BJ (cell line): ENCODE measurements around the gene KRTAP25-1. TPM values are rescaled to one million over a fixed set of nuclear protein-coding genes. Genes with fewer than 3 reads are reported as not detected.

Experiments used
- CTCF ChIA-PET: fragments of 350-600 bp; formaldehyde crosslinking; extraction: SDS; loops from one replicate; lab custom pipeline; 2021; ENCODE audit warnings: antibody characterized with exemption, inconsistent platforms; lab: Yijun Ruan, JAX
- POLR2A ChIA-PET: fragments of 300-600 bp; sonication (Branson Sonifier 250); formaldehyde crosslinking; extraction: SDS; loops from one replicate; lab custom pipeline; 2021; ENCODE audit warnings: antibody characterized with exemption; lab: Charles Lee
- DNase-seq: peaks from one replicate; pipeline ENCODE4 v3.0.0-alpha.2; 2011; ENCODE audit warnings: low read depth
- H3K27me3 ChIP-seq: 2 replicates; pipeline ENCODE4 v1.6.0; 2011; ENCODE audit warnings: low read length; ENCODE audit not compliant: control insufficient read depth, insufficient read depth
- H3K36me3 ChIP-seq: 2 replicates; pipeline ENCODE4 v1.5.1; 2011; ENCODE audit warnings: low read length; ENCODE audit not compliant: control insufficient read depth, insufficient read depth
- H3K4me3 ChIP-seq: 2 replicates; pipeline ENCODE4 v1.5.1; 2011; ENCODE audit warnings: low read depth, mild to moderate bottlenecking, control low read depth, low read length
- CTCF ChIP-seq: IDR thresholded peaks from 2 replicates; pipeline ENCODE4 v1.5.1; 2011; ENCODE audit warnings: low read depth, mild to moderate bottlenecking, control low read depth, inconsistent platforms, low read length, moderate library complexity; ENCODE audit not compliant: insufficient read depth
- polyA plus RNA-seq: library from polyadenylated mRNA; depleted of rRNA; stranded (reverse); fragments of >200 nt; gene quantifications from 2 replicates; pipeline ENCODE4 v1.2.3, GENCODE V29; 2011

Gene KRTAP25-1
- polyA plus RNA-seq, 1 experiment, result not detected

DNA sequence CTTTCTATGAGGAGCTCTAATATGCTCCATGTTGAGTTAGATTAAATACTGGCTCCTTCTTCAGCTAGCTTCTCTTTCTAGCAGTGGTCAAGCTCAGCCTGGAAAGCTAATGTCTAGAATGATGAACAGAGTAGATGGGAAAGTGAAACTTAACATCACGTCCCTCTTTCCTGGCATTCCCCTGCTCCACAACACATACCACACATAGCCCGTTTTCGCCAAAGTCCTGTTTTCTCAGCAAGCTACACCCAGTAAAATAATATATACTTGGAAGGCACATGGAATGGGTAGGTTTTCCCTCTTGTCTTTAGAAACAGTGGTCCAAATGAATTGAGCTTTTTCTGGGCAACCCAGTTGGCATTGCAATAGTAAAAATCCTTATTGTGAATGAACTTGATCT is 44.4 kb upstream of the KRTAP25-1 start:
- no peak for TF ChIP-seq CTCF
- no peaks in the 10 kb centered on the region for H3K27me3 ChIP-seq
- ChIA-PET POLR2A (no interaction called here), CTCF (no interaction called here)
- no peak overlapping the region for H3K4me3 ChIP-seq
- DNase-seq, result no peak
- H3K36me3 ChIP-seq, result no peaks in the 10 kb centered on the region

GRCh38 chr21:30332681-30333080 is 43.4 kb upstream of the KRTAP25-1 start:
- Histone ChIP-seq H3K36me3 (no peaks in the 10 kb centered on the region), H3K27me3 (no peaks in the 10 kb centered on the region), H3K4me3 (no peak overlapping the region)
- no peak for TF ChIP-seq CTCF
- ChIA-PET POLR2A (no interaction called here), CTCF (no interaction called here)
- no peak for DNase-seq

GRCh38 chr21:30329203-30329875 is 40.0 kb upstream of the KRTAP25-1 start:
- Histone ChIP-seq H3K4me3 (no peak overlapping the region), H3K27me3 (no peaks in the 10 kb centered on the region), H3K36me3 (no peaks in the 10 kb centered on the region)
- TF ChIP-seq CTCF, result no peak
- POLR2A ChIA-PET, result no interaction called here
- CTCF ChIA-PET, result interaction anchor here (1.2 kb wide), 1 partner anchor 12 kb away, joined by 4 read pairs; no protein-coding TSS in a partner anchor
- no peak for DNase-seq

GRCh38 chr21:30326390-30326789 is 37.1 kb upstream of the KRTAP25-1 start:
- Histone ChIP-seq H3K36me3 (no peaks in the 10 kb centered on the region), H3K27me3 (no peaks in the 10 kb centered on the region), H3K4me3 (no peak overlapping the region)
- TF ChIP-seq CTCF, result no peak
- POLR2A ChIA-PET, result no interaction called here
- CTCF ChIA-PET, result no interaction called here
- no peak for DNase-seq

- ChIA-PET POLR2A (no interaction called here), CTCF (no interaction called here)
- no peak for TF ChIP-seq CTCF
- DNase-seq, result no peak
- Histone ChIP-seq H3K4me3 (no peak within 1 kb of the TSS), H3K27me3 (no peaks in the 10 kb centered on the region), H3K36me3 (no peaks in the 10 kb centered on the region)
Measured at GRCh38 chr21:30320215-30320614, 30.9 kb upstream of the KRTAP25-1 start, which contains the start of gene KRTAP26-1. Gene KRTAP26-1 (minus strand): TSS chr21:30320315. CDS start chr21:30320035, 280 bp downstream.
